DOHH2 (cell line): ENCODE results near the gene PHLPP2.
"Not testable (repeated sequence)": the region's sequence is repeated elsewhere in the genome, so short reads cannot be mapped to it uniquely, and the experiment has no call there.

ENCODE experiments used
- H3F3A ChIP-seq: fragments of 200-600 bp; sonication (generic), shearing (Covaris generic); 2 replicates; pipeline ENCODE4 v1.6.0; 2016; ENCODE audit warnings: antibody characterized with exemption, mild to moderate bottlenecking; ENCODE audit not compliant: control insufficient read depth, insufficient read depth
- H3K27ac ChIP-seq: fragments of 200-600 bp; sonication (generic); 2 replicates; pipeline ENCODE4 v1.5.1; 2014; ENCODE audit warnings: low read depth, mild to moderate bottlenecking, low read length, moderate library complexity
- H3K27me3 ChIP-seq: fragments of 200-600 bp; sonication (generic); 2 replicates; pipeline ENCODE4 v1.6.1; 2014; ENCODE audit warnings: mild to moderate bottlenecking, low read length, mixed read lengths; ENCODE audit not compliant: control insufficient read depth
- H3K36me3 ChIP-seq: fragments of 200-600 bp; sonication (generic); 2 replicates; pipeline ENCODE4 v1.6.1; 2014; ENCODE audit warnings: mild to moderate bottlenecking, low read length, moderate library complexity, mixed read lengths; ENCODE audit not compliant: control insufficient read depth
- H3K4me1 ChIP-seq: fragments of 200-600 bp; sonication (generic); 2 replicates; pipeline ENCODE4 v1.6.1; 2014; ENCODE audit warnings: mild to moderate bottlenecking, low read length, mixed read lengths; ENCODE audit not compliant: control insufficient read depth
- H3K4me2 ChIP-seq: fragments of 200-600 bp; sonication (generic); 2 replicates; pipeline ENCODE4 v1.6.0; 2014; ENCODE audit warnings: mild to moderate bottlenecking, low read length, moderate library complexity
- H3K4me3 ChIP-seq: fragments of 200-600 bp; sonication (generic); 2 replicates; pipeline ENCODE4 v1.5.1; 2014; ENCODE audit warnings: mild to moderate bottlenecking, low read length, mixed read lengths
- H3K79me2 ChIP-seq: fragments of 200-600 bp; sonication (generic); 2 replicates; pipeline ENCODE4 v1.6.1; 2014; ENCODE audit warnings: mild to moderate bottlenecking, low read length, mixed read lengths; ENCODE audit not compliant: control insufficient read depth
- H3K9me2 ChIP-seq: fragments of 200-600 bp; sonication (generic); replicated peaks from 2 replicates; pipeline ENCODE4 v1.6.1; 2014; ENCODE audit warnings: mild to moderate bottlenecking, low read length, mixed read lengths; ENCODE audit not compliant: control insufficient read depth
- H3K9me3 ChIP-seq: fragments of 200-600 bp; sonication (generic); 2 replicates; pipeline ENCODE4 v1.6.1; 2014; ENCODE audit warnings: antibody characterized with exemption, low read length, mixed read lengths; ENCODE audit not compliant: control insufficient read depth, insufficient read depth
- H4K20me1 ChIP-seq: fragments of 200-600 bp; sonication (generic); 2 replicates; pipeline ENCODE4 v1.6.0; 2014; ENCODE audit warnings: low read depth, mild to moderate bottlenecking, antibody characterized with exemption, low read length, moderate library complexity; ENCODE audit not compliant: control insufficient read depth, insufficient read depth
- CTCF ChIP-seq: fragments of 200-600 bp; sonication (generic); IDR thresholded peaks from one replicate; pipeline ENCODE4 v1.5.1; 2014; ENCODE audit warnings: antibody characterized with exemption, mild to moderate bottlenecking, low read depth, low read length; ENCODE audit not compliant: poor library complexity, severe bottlenecking
- EZH2phosphoT487 ChIP-seq: fragments of 200-600 bp; sonication (generic); IDR thresholded peaks from 2 replicates; pipeline ENCODE4 v1.6.1; 2017; ENCODE audit warnings: borderline replicate concordance, mild to moderate bottlenecking, antibody characterized with exemption, low read length, moderate library complexity, mixed read lengths

The PHLPP2 gene

GRCh38 chr16:71600822-71601221, 123.7 kb downstream of the PHLPP2 start:
- no peaks in the 10 kb centered on the region for H4K20me1 ChIP-seq
- no peaks in the 10 kb centered on the region for H3K79me2 ChIP-seq
- H3K4me2 ChIP-seq = no peak overlapping the region
- no peaks in the 10 kb centered on the region for H3F3A ChIP-seq
- no peaks in the 10 kb centered on the region for H3K36me3 ChIP-seq
- no peaks in the 10 kb centered on the region for H3K9me2 ChIP-seq
- no peaks in the 10 kb centered on the region for H3K27me3 ChIP-seq
- TF ChIP-seq CTCF (no peak), EZH2phosphoT487 (no peak)
- no peaks in the 10 kb centered on the region for H3K4me1 ChIP-seq
- H3K27ac ChIP-seq = no peak overlapping the region
- no peaks in the 10 kb centered on the region for H3K9me3 ChIP-seq
- no peak overlapping the region for H3K4me3 ChIP-seq

GRCh38 chr16:71598426-71598825, 126.1 kb downstream of the PHLPP2 start:
- H3K36me3 ChIP-seq, H3K4me2 ChIP-seq, H3F3A ChIP-seq, H4K20me1 ChIP-seq, H3K9me3 ChIP-seq, H3K9me2 ChIP-seq, H3K27me3 ChIP-seq, H3K4me1 ChIP-seq, H3K4me3 ChIP-seq, H3K79me2 ChIP-seq, H3K27ac ChIP-seq: not testable (repeated sequence)

- H3K27me3 ChIP-seq, H4K20me1 ChIP-seq, H3K9me3 ChIP-seq, H3K9me2 ChIP-seq, H3K36me3 ChIP-seq, H3K4me3 ChIP-seq, H3K27ac ChIP-seq, H3K79me2 ChIP-seq, H3F3A ChIP-seq, H3K4me1 ChIP-seq, H3K4me2 ChIP-seq: not testable (repeated sequence)
These were observed 129.1 kb downstream of the PHLPP2 start for GRCh38 chr16:71595340-71595826.
